Neuronal stem cell (in vitro differentiated cells): Measurements from ENCODE around the gene SMS.

Experiments used
- DNase-seq: peaks from one replicate; pipeline ENCODE4 v3.0.0-alpha.2; 2013; ENCODE audit warnings: low spot score
- H2AFZ ChIP-seq: one replicate; pipeline ENCODE4 v1.6.1; 2013; ENCODE audit warnings: mild to moderate bottlenecking, low read length, inconsistent platforms
- H2AK5ac ChIP-seq: 2 replicates; pipeline ENCODE4 v1.6.1; 2013; ENCODE audit warnings: low read depth, mild to moderate bottlenecking, inconsistent platforms, low read length, moderate library complexity, mixed read lengths
- H2BK120ac ChIP-seq: 2 replicates; pipeline ENCODE4 v1.6.1; 2013; ENCODE audit warnings: low read depth, mild to moderate bottlenecking, inconsistent platforms, low read length, moderate library complexity, mixed read lengths
- H2BK12ac ChIP-seq: one replicate; pipeline ENCODE4 v1.6.1; 2013; ENCODE audit warnings: low read length, inconsistent platforms
- H2BK15ac ChIP-seq: 2 replicates; pipeline ENCODE4 v1.6.1; 2013; ENCODE audit warnings: mild to moderate bottlenecking, low read length, inconsistent platforms, mixed read lengths
- H2BK5ac ChIP-seq: one replicate; pipeline ENCODE4 v1.6.1; 2013; ENCODE audit warnings: inconsistent platforms, mild to moderate bottlenecking, low read length, moderate library complexity
- H3K14ac ChIP-seq: one replicate; pipeline ENCODE4 v1.6.1; 2013; ENCODE audit warnings: low read length, inconsistent platforms
- H3K18ac ChIP-seq: 2 replicates; pipeline ENCODE4 v1.6.1; 2013; ENCODE audit warnings: low read length, inconsistent platforms
- H3K23ac ChIP-seq: 2 replicates; pipeline ENCODE4 v1.6.1; 2013; ENCODE audit warnings: low read depth, mild to moderate bottlenecking, mixed read lengths, low read length, inconsistent platforms; ENCODE audit not compliant: poor library complexity
- H3K27ac ChIP-seq: replicated peaks from 3 replicates; pipeline ENCODE4 v1.5.1; 2013; ENCODE audit warnings: low read length, inconsistent platforms
- H3K27me3 ChIP-seq, 3 experiments: 2 replicates each; pipeline ENCODE4 v1.6.1; 2013; ENCODE audit warnings: low read length in 3 of 3, mild to moderate bottlenecking in 2 of 3, inconsistent platforms in 1 of 3, low read depth in 1 of 3, mixed read lengths in 1 of 3, moderate library complexity in 1 of 3; ENCODE audit not compliant: control insufficient read depth in 3 of 3, insufficient read depth in 3 of 3
- H3K36me3 ChIP-seq, 2 donors: replicated peaks in 1 of 2; 2 replicates each; pipeline ENCODE4 v1.6.1; 2013; ENCODE audit warnings: low read length in 2 of 2; ENCODE audit not compliant: control insufficient read depth in 2 of 2, insufficient read depth in 2 of 2
- H3K4ac ChIP-seq: 2 replicates; pipeline ENCODE4 v1.6.1; 2013; ENCODE audit warnings: inconsistent platforms, mild to moderate bottlenecking, low read length, moderate library complexity
- H3K4me1 ChIP-seq, 2 donors: 1 replicate in 1 of 2; 2 replicates in 1 of 2; pipeline ENCODE4 v1.6.1; 2013; ENCODE audit warnings: low read length in 2 of 2, low read depth in 1 of 2; ENCODE audit not compliant: control insufficient read depth in 2 of 2, insufficient read depth in 1 of 2
- H3K4me2 ChIP-seq: one replicate; pipeline ENCODE4 v1.6.1; 2013; ENCODE audit warnings: mild to moderate bottlenecking, low read length, inconsistent platforms; ENCODE audit not compliant: insufficient read depth, poor library complexity, severe bottlenecking
- H3K4me3 ChIP-seq, 2 donors: 2 replicates each; pipeline ENCODE4 v1.5.1; 2013; ENCODE audit warnings: low read length in 2 of 2, mild to moderate bottlenecking in 2 of 2, inconsistent platforms in 1 of 2, moderate library complexity in 1 of 2
- H3K79me1 ChIP-seq: one replicate; pipeline ENCODE4 v1.6.1; 2013; ENCODE audit warnings: low read depth, mild to moderate bottlenecking, inconsistent platforms, low read length, moderate library complexity
- H3K9ac ChIP-seq: one replicate; pipeline ENCODE4 v1.6.1; 2013; ENCODE audit warnings: mild to moderate bottlenecking, low read depth, low read length, inconsistent platforms; ENCODE audit not compliant: poor library complexity
- H3K9me3 ChIP-seq, 2 donors: replicated peaks in 1 of 2; 2 replicates each; pipeline versions ENCODE3 to v1.6.1; 2013; ENCODE audit warnings: low read length in 2 of 2, mild to moderate bottlenecking in 2 of 2, inconsistent platforms in 1 of 2, low read depth in 1 of 2, mixed read lengths in 1 of 2, moderate library complexity in 1 of 2; ENCODE audit not compliant: control insufficient read depth in 2 of 2, insufficient read depth in 1 of 2
- H4K8ac ChIP-seq: one replicate; pipeline ENCODE4 v1.6.1; 2013; ENCODE audit warnings: low read depth, mild to moderate bottlenecking, inconsistent platforms, low read length, moderate library complexity
- H4K91ac ChIP-seq: one replicate; pipeline ENCODE4 v1.6.1; 2013; ENCODE audit warnings: low read length, low read depth, mild to moderate bottlenecking, inconsistent platforms; ENCODE audit not compliant: poor library complexity
- WGBS, 2 donors: extraction: QIAGEN DNeasy Blood & Tissue Kit; methylation state at CpG; one replicate each; pipeline ENCODE4 v1.1.7; 2013; ENCODE audit warnings: missing lambda C conversion rate in 2 of 2, mixed read lengths in 1 of 2; ENCODE audit not compliant: insufficient read length in 2 of 2, insufficient replicate concordance in 1 of 2; ENCODE audit errors: extremely low coverage in 2 of 2; 5-methylcytosine and 5-hydroxymethylcytosine counted together

SMS gene

GRCh38 chrX:21955403-21956189 is 15.1 kb downstream of the SMS start:
- Histone ChIP-seq H3K79me1 (peaks cover 8% of the 10 kb centered on the region), H3K9ac (no peak overlapping the region), H3K36me3 (peaks cover 0 to 31% of the 10 kb centered on the region in 2 donors), H3K4ac (no peak overlapping the region), H2BK5ac (no peak overlapping the region), H2BK12ac (no peak overlapping the region), H3K27me3 (no peaks in the 10 kb centered on the region), H3K23ac (no peak overlapping the region), H2BK120ac (no peak overlapping the region), H3K4me3 (no peak overlapping the region), H3K4me1 (no peaks in the 10 kb centered on the region), H3K27ac (no peak overlapping the region), H2AFZ (no peak overlapping the region), H4K8ac (no peak overlapping the region), H3K9me3 (peaks cover 0 to 6% of the 10 kb centered on the region in 2 donors), H2AK5ac (no peak overlapping the region), H3K4me2 (no peak overlapping the region), H4K91ac (no peak overlapping the region), H3K14ac (no peak overlapping the region), H2BK15ac (no peak overlapping the region), H3K18ac (no peak overlapping the region)
- no peak for DNase-seq
- no CpG with 5 or more reads among the region's 7 CpGs for WGBS, 2 donors

- Histone ChIP-seq H3K27ac (no peak overlapping the region), H3K9me3 (peaks cover 0 to 6% of the 10 kb centered on the region in 2 donors), H3K4me2 (no peak overlapping the region), H3K23ac (no peak overlapping the region), H3K4ac (no peak overlapping the region), H2BK12ac (no peak overlapping the region), H3K14ac (no peak overlapping the region), H3K9ac (no peak overlapping the region), H3K4me3 (no peak overlapping the region), H2BK15ac (no peak overlapping the region), H4K91ac (no peak overlapping the region), H2BK120ac (no peak overlapping the region), H2AK5ac (no peak overlapping the region), H3K27me3 (no peaks in the 10 kb centered on the region), H2AFZ (no peak overlapping the region), H4K8ac (no peak overlapping the region), H3K36me3 (peaks cover 0 to 31% of the 10 kb centered on the region in 2 donors), H2BK5ac (no peak overlapping the region), H3K4me1 (peaks cover 0 to under 1% of the 10 kb centered on the region in 2 donors), H3K18ac (no peak overlapping the region), H3K79me1 (peaks cover 8% of the 10 kb centered on the region)
- WGBS, 2 donors, result no CpG with 5 or more reads among the region's 7 CpGs
- DNase-seq, result no peak
Measured at GRCh38 chrX:21956783-21957182, 16.3 kb downstream of the SMS start.

- Histone ChIP-seq H3K14ac (no peak overlapping the region), H3K4me3 (no peak overlapping the region), H3K27ac (no peak overlapping the region), H2AFZ (no peak overlapping the region), H3K4me1 (peaks cover 0 to 3% of the 10 kb centered on the region in 2 donors), H3K18ac (no peak overlapping the region), H3K4me2 (no peak overlapping the region), H3K27me3 (no peaks in the 10 kb centered on the region), H3K23ac (no peak overlapping the region), H2BK5ac (no peak overlapping the region), H4K91ac (no peak overlapping the region), H2BK12ac (no peak overlapping the region), H3K79me1 (peaks cover 8% of the 10 kb centered on the region), H2BK15ac (no peak overlapping the region), H3K36me3 (peaks cover 0 to 31% of the 10 kb centered on the region in 2 donors), H3K9ac (no peak overlapping the region), H4K8ac (no peak overlapping the region), H3K9me3 (peaks cover 0 to 6% of the 10 kb centered on the region in 2 donors), H2BK120ac (no peak overlapping the region), H3K4ac (no peak overlapping the region), H2AK5ac (no peak overlapping the region)
- no CpG with 5 or more reads among the region's 8 CpGs for WGBS, 2 donors
- no peak for DNase-seq
Measured at GRCh38 chrX:21958187-21958586, 17.7 kb downstream of the SMS start.

- no peak overlapping the region for H3K27ac ChIP-seq
- no peak overlapping the region for H3K14ac ChIP-seq
- no peak overlapping the region for H3K23ac ChIP-seq
- H3K27me3 ChIP-seq, result no peaks in the 10 kb centered on the region
- no peak overlapping the region for H2BK120ac ChIP-seq
- H2BK5ac ChIP-seq, result no peak overlapping the region
- WGBS, 2 donors, result no CpG with 5 or more reads among the region's 4 CpGs
- H2AK5ac ChIP-seq, result no peak overlapping the region
- H3K4me3 ChIP-seq, result no peak overlapping the region
- no peak overlapping the region for H4K91ac ChIP-seq
- no peak overlapping the region for H3K4me2 ChIP-seq
- H2BK15ac ChIP-seq, result no peak overlapping the region
- peaks cover 0 to 3% of the 10 kb centered on the region in 2 donors for H3K4me1 ChIP-seq
- H3K9me3 ChIP-seq, result peaks cover 0 to 6% of the 10 kb centered on the region in 2 donors
- no peak overlapping the region for H2BK12ac ChIP-seq
- H3K18ac ChIP-seq, result no peak overlapping the region
- peaks cover 8% of the 10 kb centered on the region for H3K79me1 ChIP-seq
- no peak overlapping the region for H3K4ac ChIP-seq
- no peak overlapping the region for H4K8ac ChIP-seq
- peaks cover 0 to 31% of the 10 kb centered on the region in 2 donors for H3K36me3 ChIP-seq
- H2AFZ ChIP-seq, result no peak overlapping the region
- DNase-seq, result no peak
- H3K9ac ChIP-seq, result no peak overlapping the region
Measured at GRCh38 chrX:21958916-21959315, 18.4 kb downstream of the SMS start.
